SHP77 (cell line): Measurements from ENCODE around the gene PCBP4.
"Not testable (repeated sequence)": the region's sequence is repeated elsewhere in the genome, so short reads cannot be mapped to it uniquely, and the experiment has no call there.

Experiments used
- DNase-seq, 2 experiments: peaks; one replicate each; lab custom pipeline; 2025; lab: John Stamatoyannopoulos, UW

Gene PCBP4

DNA sequence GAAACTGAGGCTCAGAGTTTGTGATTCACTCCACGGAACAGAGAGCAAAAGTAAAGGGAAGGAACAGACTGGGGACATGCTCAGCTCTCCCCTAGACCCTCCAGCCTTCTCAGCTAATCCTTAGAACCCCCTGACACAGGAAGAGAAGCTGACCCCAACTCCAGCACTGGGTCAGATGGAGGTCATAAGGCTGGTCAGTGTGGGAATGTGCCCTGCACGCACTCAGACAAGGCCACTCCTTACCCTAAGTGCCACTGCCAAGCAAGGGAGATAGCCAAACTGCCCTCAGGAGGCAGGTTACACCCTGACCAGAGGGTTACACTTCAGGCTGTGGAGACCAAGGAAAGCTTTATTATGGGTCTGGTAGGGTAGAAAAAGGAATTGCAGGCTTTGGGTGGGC is 27.3 kb upstream of the PCBP4 start:
- DNase-seq, result no peak

GRCh38 chr3:51993657-51994056 is 26.4 kb upstream of the PCBP4 start:
- not testable (repeated sequence) for DNase-seq

DNA sequence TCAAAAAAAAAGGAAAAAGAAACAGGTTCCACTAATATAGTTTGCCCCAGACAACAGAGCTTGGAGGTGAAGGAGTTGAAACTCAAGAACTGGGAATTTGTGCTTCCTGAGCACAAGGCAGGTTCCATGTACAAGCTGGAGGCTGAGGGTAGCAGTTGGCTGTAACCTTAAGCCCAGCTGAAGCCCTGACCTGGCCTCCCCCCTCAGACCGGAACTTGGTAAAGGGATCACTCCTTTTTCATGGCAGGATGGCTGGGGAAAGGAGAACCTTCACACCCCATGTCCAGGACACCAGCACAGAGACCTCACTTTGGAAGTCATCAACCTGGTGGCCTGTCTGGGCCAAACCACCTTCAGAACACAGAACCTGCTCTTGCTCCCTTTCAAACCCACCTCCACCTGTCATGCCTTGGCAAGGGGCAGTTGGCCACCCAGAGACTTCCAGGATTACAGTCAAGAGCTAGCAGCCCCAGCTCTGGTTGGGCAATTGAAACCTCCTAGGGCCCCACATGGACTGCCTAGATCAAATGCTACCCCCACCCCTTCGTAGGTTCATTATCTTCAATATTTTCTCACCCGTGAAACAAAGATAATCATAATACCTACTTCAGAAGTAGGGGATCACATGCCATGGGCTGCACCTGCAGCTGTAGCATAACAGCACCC is 24.9 kb upstream of the PCBP4 start:
- no peak for DNase-seq

- DNase-seq, result not testable (repeated sequence)
Measured at GRCh38 chr3:51990501-51990971, 23.3 kb upstream of the PCBP4 start.

- no peak for DNase-seq
Measured at GRCh38 chr3:51988286-51989146, 21.3 kb upstream of the PCBP4 start.

DNA sequence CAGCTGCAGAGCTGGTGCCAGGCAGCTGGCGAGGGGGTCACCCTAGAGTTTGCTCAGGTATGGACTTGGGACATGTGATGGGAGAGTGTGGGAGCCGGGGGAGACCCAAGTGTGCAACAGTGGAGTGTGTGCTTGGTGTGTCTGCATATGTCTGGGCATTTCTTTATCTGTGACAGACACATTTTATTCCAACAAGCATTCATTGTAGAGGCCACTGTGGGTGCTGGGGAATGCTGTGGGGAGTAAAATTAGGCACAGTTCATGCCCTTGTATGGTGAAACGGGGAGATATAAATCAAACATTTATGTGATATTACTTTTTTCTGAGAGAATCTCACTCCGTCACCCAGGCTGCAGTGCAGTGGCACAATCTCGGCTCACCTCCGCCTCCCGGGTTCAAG is 20.3 kb upstream of the PCBP4 start:
- no peak for DNase-seq

- no peak for DNase-seq
Measured at GRCh38 chr3:51986010-51986947, 19.0 kb upstream of the PCBP4 start.

DNA sequence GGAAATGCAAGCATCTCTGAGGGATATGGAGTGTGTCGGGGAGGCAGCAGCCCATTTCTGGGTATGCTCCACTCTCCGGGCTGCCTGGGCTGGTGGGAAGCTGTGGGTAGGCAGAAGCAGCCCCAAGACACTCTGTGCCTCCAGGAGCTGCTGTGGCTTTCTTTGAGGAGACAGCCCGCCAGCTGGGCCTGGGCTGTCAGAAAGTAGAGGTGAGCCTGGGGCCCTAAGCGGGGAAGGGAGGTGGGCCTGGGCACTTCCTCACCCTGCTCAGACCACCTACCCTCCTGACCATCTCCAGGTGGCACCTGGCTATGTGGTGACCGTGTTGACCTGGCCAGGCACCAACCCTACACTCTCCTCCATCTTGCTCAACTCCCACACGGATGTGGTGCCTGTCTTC is 17.8 kb upstream of the PCBP4 start:
- no peak for DNase-seq

GRCh38 chr3:51984269-51984647 is 17.0 kb upstream of the PCBP4 start:
- DNase-seq, result no peak

DNA sequence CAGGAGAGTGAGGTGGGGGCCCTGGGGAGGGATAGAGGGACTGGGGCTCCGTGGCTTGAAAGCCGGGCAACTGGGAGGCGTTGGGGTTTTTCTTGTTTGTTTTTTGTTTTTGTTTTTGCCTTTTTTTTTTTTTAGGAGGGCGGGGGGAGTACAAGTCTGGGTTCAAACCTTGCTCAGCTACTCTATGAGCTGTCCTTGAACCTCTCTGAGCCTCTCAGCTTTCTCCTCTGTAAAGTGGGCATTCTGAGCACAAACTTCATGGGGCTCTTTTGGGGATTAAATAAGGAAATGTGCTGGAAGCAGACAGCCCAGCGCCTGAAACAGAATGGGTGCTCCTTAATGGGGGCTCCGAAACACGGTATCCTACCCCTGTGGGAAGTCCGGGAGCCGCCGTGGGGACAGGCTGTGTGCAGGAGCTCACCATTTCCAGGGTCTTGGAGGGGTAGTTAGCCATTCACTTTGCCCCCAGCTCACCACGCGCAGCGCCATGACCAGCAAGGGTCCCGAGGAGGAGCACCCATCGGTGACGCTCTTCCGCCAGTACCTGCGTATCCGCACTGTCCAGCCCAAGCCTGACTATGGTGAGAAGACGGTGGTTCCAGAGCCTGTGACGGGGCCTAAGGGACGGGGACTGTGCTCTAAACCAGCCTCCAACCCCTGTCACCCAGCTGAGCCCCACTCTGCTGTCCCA is 16.5 kb upstream of the PCBP4 start:
- no peak for DNase-seq

DNA sequence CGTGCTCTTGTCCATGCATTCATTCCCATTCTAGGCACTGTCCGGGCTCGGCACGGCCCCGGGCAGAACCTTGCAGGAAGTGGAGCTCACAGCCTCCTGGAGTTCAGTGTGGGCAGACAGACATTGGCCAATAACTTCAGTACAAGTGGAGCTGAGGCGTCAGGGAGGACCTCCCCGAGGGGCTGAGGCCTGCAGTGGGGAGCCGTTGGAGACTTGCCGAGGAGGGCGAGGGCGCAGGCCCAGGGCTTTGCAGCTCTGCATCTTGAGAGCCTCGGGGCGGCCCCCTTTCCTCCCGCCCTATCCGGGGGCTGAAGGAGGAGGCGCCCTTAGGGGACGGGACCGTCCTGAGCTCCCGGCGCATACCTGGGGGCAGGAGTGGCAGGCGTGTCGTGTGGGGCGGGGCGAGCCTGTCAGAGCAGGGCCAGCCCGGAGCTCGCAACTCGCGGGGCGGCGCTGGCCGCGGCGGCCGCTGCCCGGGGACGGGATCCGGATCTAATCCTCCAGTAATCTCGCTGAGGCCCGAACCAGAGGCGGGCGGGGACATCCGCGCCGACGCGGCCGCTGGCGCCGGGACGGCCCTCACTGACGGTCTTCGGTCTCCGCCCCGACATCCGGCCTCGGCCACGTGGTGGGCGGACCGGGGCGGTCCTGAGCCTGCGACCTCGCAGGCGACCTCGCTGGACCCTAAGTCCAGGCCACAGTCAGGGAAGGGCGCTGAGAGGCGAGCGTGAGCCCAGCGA is 15.8 kb upstream of the PCBP4 start, which contains the start of gene ACY1:
Gene ACY1 (plus strand): TSS at position 698 of the 740 bp plus-strand sequence. CDS start 530 bp downstream, outside the sequence.
- peak; percentile 26 to 50 for DNase-seq

DNA sequence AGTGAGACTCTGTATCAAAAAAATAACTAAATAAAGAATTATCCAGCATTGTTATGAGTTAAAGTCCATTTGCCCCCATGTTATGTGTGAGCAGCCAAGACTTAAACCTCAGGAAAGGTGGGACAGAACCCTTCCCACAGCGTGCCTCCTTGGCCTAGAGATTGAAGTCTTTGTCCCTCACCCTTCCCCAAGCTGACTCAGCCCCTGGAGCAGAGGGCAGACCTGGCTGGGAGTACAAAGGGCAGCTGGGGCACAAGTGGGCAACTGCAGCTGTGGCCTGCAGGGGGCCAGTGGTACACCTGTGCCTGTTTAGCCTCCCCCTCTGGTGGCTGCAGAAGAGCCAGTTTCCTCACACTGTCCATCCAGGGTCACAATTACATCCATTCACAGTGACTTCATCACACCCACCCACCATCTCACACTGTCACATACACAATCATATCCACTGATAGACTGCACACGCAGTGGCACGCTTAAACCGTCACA is 15.1 kb upstream of the PCBP4 start:
- peak; percentile 72 to 83 for DNase-seq

DNA sequence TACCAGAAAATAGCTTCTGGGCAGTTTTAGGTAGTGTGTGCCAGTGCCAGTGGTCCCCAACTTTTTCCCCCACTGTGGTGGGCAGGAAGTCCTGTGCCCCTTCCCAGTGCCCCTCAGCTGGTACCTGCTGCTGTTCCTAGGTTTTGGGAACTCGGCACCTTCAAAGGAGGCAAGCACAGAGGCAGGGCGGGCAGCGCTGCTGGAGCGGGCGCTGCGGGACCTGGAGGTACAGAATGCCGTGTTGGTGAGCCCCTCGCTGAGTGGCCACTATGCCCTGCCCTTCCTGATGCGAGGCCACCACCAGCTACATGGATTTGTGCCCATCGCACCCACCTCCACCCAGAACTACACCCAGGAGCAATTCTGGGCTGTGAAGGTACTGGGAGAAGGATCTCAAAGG is 13.0 kb upstream of the PCBP4 start:
- DNase-seq, result no peak

DNA sequence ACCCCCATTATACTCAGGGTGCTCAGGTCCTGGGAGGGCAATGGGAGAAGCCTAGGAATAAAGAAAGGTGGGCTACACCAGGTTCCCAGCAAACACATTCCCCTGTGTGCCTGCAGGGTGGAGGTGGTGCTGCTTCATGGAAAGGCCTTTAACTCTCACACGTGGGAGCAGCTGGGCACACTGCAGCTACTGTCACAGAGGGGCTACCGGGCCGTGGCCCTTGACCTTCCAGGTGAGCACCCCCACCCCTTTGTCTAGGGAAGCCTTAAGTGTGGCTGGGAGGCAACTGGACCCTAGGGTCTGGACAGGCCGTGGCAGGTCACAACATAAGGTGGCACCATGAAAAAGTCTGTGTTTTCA is 10.9 kb upstream of the PCBP4 start:
- no peak for DNase-seq

DNA sequence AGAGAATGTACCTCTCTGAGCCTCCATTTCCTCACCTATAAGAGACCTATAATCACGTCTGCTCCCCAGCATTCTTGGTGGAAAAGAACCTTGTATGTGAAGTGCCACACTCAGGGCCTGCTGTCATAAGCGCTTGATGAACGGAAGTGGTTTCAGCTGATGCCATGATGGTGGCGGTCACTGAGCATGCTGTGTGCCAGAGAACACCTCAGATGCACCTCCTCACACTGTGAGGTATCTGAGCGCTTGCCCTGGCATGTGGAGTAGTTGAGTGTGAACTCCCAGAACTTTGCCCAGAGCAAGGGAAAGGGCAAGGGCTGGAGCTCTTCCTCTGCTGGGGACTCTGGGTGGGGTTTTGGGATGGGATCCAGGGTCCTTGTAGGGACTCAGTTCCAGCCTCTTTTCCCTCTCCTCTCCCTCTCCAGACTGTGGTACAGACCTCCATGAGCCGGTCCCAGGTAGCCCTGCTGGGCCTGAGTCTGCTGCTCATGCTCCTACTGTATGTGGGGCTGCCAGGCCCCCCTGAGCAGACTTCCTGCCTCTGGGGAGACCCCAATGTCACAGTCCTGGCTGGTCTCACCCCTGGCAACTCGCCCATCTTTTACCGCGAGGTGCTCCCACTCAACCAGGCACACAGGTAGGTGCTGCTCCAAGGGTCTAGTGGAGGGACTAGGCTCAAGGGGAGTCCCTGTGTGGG is 10.3 kb upstream of the PCBP4 start:
- no peak for DNase-seq

DNA sequence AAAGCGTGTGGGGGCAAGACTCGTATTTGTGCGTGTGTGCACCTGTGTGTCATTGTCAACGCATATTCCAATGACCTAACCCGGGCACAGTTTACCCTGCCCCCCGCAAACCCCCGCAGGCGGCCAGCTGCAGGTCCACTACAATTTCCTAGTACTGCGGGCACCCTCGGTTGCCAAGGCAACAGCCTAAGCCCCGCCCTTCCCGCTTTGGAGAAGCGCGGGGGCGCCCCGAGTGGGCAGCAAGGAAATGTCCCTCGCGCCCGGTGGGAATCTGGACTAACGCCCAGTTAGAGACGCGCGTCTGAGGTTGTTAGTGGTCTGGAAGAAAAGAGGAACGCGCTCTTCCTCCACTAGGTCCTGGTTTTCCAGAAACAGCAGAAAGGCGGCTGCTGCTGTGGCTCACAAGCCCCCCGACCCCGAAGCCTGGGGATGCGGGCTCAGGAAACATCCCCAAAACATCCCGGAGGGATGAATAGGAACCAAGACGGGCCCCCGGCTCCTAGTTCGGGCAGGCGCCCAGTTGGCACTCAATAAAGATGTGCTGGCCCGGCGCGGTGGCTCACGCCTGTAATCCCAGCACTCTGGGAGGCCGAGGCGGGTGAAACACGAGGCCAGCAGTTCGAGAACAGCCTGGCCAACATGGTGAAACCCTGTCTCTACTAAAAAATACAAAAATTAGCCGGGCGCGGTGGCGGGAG is 8.7 kb upstream of the PCBP4 start:
- peak; percentile 38 to 68 for DNase-seq

GRCh38 chr3:51974963-51975851 is 8.0 kb upstream of the PCBP4 start, which contains the start of gene ABHD14A:
Gene ABHD14A, plus strand, starts transcription at chr3:51975064. Its CDS starts 72 bp downstream, at chr3:51975136.
- DNase-seq, result peak; percentile 37 to 63

- no peak for DNase-seq
Measured at GRCh38 chr3:51974277-51974962, 7.2 kb upstream of the PCBP4 start.
